Karpas-422 (cell line): ENCODE measurements around the gene ITGB1BP2. TPM values are rescaled to one million over a fixed set of nuclear protein-coding genes. Genes with fewer than 3 reads are reported as not detected.
"Not testable (repeated sequence)": the region's sequence is repeated elsewhere in the genome, so short reads cannot be mapped to it uniquely, and the experiment has no call there.

Experiments
- DNase-seq: peaks from one replicate; pipeline ENCODE4 v3.0.0-alpha.2; 2015
- H2AFZ ChIP-seq: fragments of 200-600 bp; sonication (generic); 2 replicates; pipeline ENCODE4 v1.6.1; 2014; ENCODE audit warnings: antibody characterized with exemption, low read length, mixed read lengths
- H3K27ac ChIP-seq: fragments of 200-600 bp; sonication (generic); 2 replicates; pipeline ENCODE4 v1.5.1; 2014; ENCODE audit warnings: mild to moderate bottlenecking, low read length, moderate library complexity
- H3K27me3 ChIP-seq: fragments of 200-600 bp; sonication (generic); 2 replicates; pipeline ENCODE4 v1.6.1; 2014; ENCODE audit warnings: low read length, mixed read lengths
- H3K36me3 ChIP-seq: fragments of 200-600 bp; sonication (generic); 2 replicates; pipeline ENCODE4 v1.6.1; 2014; ENCODE audit warnings: low read length, mixed read lengths; ENCODE audit not compliant: insufficient read depth
- H3K4me1 ChIP-seq: fragments of 200-600 bp; sonication (generic); 2 replicates; pipeline ENCODE4 v1.6.1; 2014; ENCODE audit warnings: mild to moderate bottlenecking, low read length, mixed read lengths
- H3K4me2 ChIP-seq: fragments of 200-600 bp; sonication (generic); 2 replicates; pipeline ENCODE4 v1.6.1; 2014; ENCODE audit warnings: low read length, low read depth, mild to moderate bottlenecking; ENCODE audit not compliant: poor library complexity, severe bottlenecking
- H3K4me3 ChIP-seq: fragments of 200-600 bp; sonication (generic); 2 replicates; pipeline ENCODE4 v1.5.1; 2014; ENCODE audit warnings: mild to moderate bottlenecking, antibody characterized with exemption, low read length, mixed read lengths
- H3K79me2 ChIP-seq: fragments of 200-600 bp; sonication (generic); 2 replicates; pipeline ENCODE4 v1.6.1; 2014; ENCODE audit warnings: mild to moderate bottlenecking, low read length, mixed read lengths
- H3K9ac ChIP-seq: fragments of 200-600 bp; sonication (generic); 2 replicates; pipeline ENCODE4 v1.6.0; 2014; ENCODE audit warnings: low read length
- H3K9me2 ChIP-seq: fragments of 200-600 bp; sonication (generic), shearing (Covaris generic); replicated peaks from 2 replicates; pipeline ENCODE4 v1.6.0; 2014; ENCODE audit warnings: mild to moderate bottlenecking, low read length, moderate library complexity; ENCODE audit not compliant: insufficient read depth
- H3K9me3 ChIP-seq: fragments of 300-700, 200-600 bp; sonication (generic); 2 replicates; pipeline ENCODE4 v1.6.1; 2014; ENCODE audit warnings: low read length, mixed read lengths
- H4K20me1 ChIP-seq: fragments of 200-600 bp; sonication (generic); 2 replicates; pipeline ENCODE4 v1.6.1; 2014; ENCODE audit warnings: mild to moderate bottlenecking, antibody characterized with exemption, low read length, low read depth; ENCODE audit not compliant: insufficient read depth
- total RNA-seq: library from RNA; depleted of rRNA; stranded (reverse); fragments of >200 nt; shearing (Covaris generic); gene quantifications from 2 replicates; pipeline ENCODE4 v1.2.3, GENCODE V29; 2014; ENCODE audit warnings: low replicate concordance

The ITGB1BP2 gene
- total RNA-seq, 1 experiment from 2014 or later, result 2.7 TPM

GRCh38 chrX:71316959-71317358 lies 15.4 kb downstream of the ITGB1BP2 start:
- not testable (repeated sequence) for H3K4me2 ChIP-seq, H3K9ac ChIP-seq, H2AFZ ChIP-seq, H3K9me3 ChIP-seq, H3K4me1 ChIP-seq, H4K20me1 ChIP-seq, H3K36me3 ChIP-seq, H3K4me3 ChIP-seq, H3K27ac ChIP-seq, H3K27me3 ChIP-seq, H3K9me2 ChIP-seq, H3K79me2 ChIP-seq, DNase-seq

- no peaks in the 10 kb centered on the region for H3K27me3 ChIP-seq
- no peak overlapping the region for H3K4me3 ChIP-seq
- no peak overlapping the region for H3K9ac ChIP-seq
- H3K4me1 ChIP-seq, result no peaks in the 10 kb centered on the region; the same call in 1 of the 2 replicates
- no peak overlapping the region for H3K27ac ChIP-seq
- H4K20me1 ChIP-seq, result no peaks in the 10 kb centered on the region
- no peak overlapping the region for H2AFZ ChIP-seq
- no peaks in the 10 kb centered on the region for H3K9me3 ChIP-seq
- no peak overlapping the region for H3K4me2 ChIP-seq
- no peaks in the 10 kb centered on the region for H3K79me2 ChIP-seq
- 0 out of 2 replicates have a peak, but pooled peaks cover 5% of the 10 kb centered on the region for H3K36me3 ChIP-seq
- no peaks in the 10 kb centered on the region for H3K9me2 ChIP-seq
- no peak for DNase-seq
Measured at GRCh38 chrX:71320126-71320525, 18.6 kb downstream of the ITGB1BP2 start.

- Histone ChIP-seq H3K4me2 (no peak overlapping the region), H3K9me2 (no peaks in the 10 kb centered on the region), H3K9me3 (no peaks in the 10 kb centered on the region), H3K27ac (no peak overlapping the region), H3K36me3 (no peaks in the 10 kb centered on the region), H3K9ac (no peak overlapping the region), H3K27me3 (no peaks in the 10 kb centered on the region), H3K4me3 (no peak overlapping the region), H3K4me1 (no peaks in the 10 kb centered on the region; the same call in 1 of the 2 replicates), H4K20me1 (no peaks in the 10 kb centered on the region), H2AFZ (no peak overlapping the region), H3K79me2 (no peaks in the 10 kb centered on the region)
- DNase-seq, result no peak
Measured at GRCh38 chrX:71321731-71322130, 20.2 kb downstream of the ITGB1BP2 start.

- H3K9me2 ChIP-seq, H3K9ac ChIP-seq, H3K79me2 ChIP-seq, H3K9me3 ChIP-seq, H2AFZ ChIP-seq, H4K20me1 ChIP-seq, H3K27ac ChIP-seq, H3K27me3 ChIP-seq, H3K4me3 ChIP-seq, H3K4me1 ChIP-seq, H3K4me2 ChIP-seq, H3K36me3 ChIP-seq, DNase-seq: not testable (repeated sequence)
Measured at GRCh38 chrX:71324452-71324851, 22.9 kb downstream of the ITGB1BP2 start.

GRCh38 chrX:71326394-71326793 lies 24.8 kb downstream of the ITGB1BP2 start:
- Histone ChIP-seq H3K27ac (no peak overlapping the region), H2AFZ (no peak overlapping the region), H3K27me3 (no peaks in the 10 kb centered on the region), H3K79me2 (no peaks in the 10 kb centered on the region), H3K9ac (no peak overlapping the region), H3K4me1 (no peaks in the 10 kb centered on the region), H3K9me2 (no peaks in the 10 kb centered on the region), H4K20me1 (no peaks in the 10 kb centered on the region), H3K4me2 (no peak overlapping the region), H3K4me3 (no peak overlapping the region), H3K9me3 (no peaks in the 10 kb centered on the region), H3K36me3 (no peaks in the 10 kb centered on the region)
- DNase-seq, result no peak

GRCh38 chrX:71349151-71349665 lies 47.7 kb downstream of the ITGB1BP2 start:
- H3K4me2 ChIP-seq, H3K9me2 ChIP-seq, H3K79me2 ChIP-seq, H3K4me3 ChIP-seq, H3K9me3 ChIP-seq, H3K27ac ChIP-seq, H3K9ac ChIP-seq, H3K4me1 ChIP-seq, H3K27me3 ChIP-seq, H3K36me3 ChIP-seq, H2AFZ ChIP-seq, H4K20me1 ChIP-seq, DNase-seq: not testable (repeated sequence)

GRCh38 chrX:71349867-71350266 lies 48.3 kb downstream of the ITGB1BP2 start:
- not testable (repeated sequence) for H2AFZ ChIP-seq, H3K36me3 ChIP-seq, H4K20me1 ChIP-seq, H3K9ac ChIP-seq, H3K9me3 ChIP-seq, DNase-seq, H3K4me2 ChIP-seq, H3K27ac ChIP-seq, H3K4me3 ChIP-seq, H3K9me2 ChIP-seq, H3K27me3 ChIP-seq, H3K79me2 ChIP-seq, H3K4me1 ChIP-seq

GRCh38 chrX:71352439-71352838 lies 50.9 kb downstream of the ITGB1BP2 start:
- H3K9ac ChIP-seq, H4K20me1 ChIP-seq, H3K27ac ChIP-seq, H3K4me1 ChIP-seq, H3K4me3 ChIP-seq, H2AFZ ChIP-seq, H3K79me2 ChIP-seq, H3K27me3 ChIP-seq, H3K9me3 ChIP-seq, H3K9me2 ChIP-seq, H3K4me2 ChIP-seq, H3K36me3 ChIP-seq, DNase-seq: not testable (repeated sequence)
